T-helper 2 cell (primary cell): ENCODE data around the gene WFS1.

Experiments
- DNase-seq, 5 experiments: peaks; one replicate each; pipeline versions ENCODE4 v3.0.0 to v3.0.0-alpha.2; 2012 to 2022

The WFS1 gene

DNA sequence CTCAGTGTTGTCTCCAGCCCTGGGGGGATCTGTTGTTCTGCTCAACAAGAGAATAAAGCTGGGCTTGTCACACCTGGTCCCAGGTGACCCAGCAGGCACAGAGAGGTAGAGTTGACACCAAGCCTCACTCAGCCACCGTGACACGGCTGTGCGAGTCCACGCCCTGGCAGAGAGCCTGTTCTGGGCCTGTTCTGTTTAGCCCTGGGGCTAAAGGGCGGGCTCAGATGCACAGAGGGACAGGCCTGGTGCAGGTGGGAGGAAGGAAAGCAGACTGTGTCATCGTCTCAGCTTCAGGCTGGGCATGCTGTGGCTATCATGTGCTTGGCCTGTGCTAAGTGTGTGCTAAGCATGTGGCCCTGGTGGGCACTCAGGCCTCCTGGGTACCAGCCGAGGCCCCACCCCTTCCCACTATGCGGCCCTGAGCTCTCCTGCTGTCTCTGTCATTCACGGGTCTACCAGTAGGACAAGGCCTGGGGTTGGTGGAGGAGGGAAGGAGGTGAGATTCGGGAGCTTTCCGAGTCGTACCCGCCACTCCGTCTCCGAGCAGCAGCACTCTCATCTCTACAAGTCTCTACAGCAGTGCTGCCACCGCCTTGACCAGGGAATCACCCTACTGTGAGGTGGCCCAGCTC, 10.8 kb downstream of the WFS1 start:
- no peak for DNase-seq

DNA sequence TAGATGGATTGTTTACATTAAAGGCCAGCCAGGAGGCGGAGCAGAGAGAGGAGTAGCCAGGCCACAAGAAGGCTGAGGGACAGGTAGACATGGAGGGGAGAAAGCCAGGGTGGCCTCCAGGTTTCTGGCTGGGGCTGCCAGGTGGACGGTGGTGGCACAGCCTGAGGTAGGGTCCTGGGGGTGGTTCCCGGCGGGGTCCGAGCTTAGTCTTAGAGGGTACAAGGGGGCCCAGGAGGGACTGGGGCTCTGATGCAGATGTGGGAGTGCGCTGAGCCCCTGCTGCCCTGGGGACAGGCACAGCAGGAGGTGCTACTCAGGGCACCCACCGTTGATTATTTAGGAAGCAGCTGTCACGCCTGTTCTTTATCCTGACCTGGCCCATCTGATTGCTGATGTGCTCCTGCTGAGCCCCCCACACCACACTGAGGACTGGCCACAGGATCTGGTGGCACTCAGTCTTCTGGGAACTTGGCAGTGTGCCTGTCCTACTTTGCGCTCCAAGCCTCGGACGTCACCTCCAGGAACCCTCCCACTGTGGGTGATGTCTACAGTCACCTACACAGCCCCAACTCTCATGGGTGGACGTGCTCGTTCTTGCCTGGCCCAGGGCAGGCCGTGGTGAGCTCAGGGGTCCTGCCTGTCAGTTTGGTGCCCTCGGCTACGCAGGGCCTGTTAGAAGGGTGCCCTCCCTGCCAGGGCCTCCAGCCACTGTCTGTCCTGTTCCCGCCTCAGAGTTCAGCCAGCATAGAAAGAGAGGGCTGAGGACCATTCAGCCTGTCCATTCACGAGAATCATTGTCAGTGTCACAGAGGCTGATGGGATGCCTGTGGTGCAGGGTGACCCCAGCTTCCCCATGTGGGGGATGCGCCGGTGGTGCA, 12.0 kb downstream of the WFS1 start:
- no peak for DNase-seq

DNA sequence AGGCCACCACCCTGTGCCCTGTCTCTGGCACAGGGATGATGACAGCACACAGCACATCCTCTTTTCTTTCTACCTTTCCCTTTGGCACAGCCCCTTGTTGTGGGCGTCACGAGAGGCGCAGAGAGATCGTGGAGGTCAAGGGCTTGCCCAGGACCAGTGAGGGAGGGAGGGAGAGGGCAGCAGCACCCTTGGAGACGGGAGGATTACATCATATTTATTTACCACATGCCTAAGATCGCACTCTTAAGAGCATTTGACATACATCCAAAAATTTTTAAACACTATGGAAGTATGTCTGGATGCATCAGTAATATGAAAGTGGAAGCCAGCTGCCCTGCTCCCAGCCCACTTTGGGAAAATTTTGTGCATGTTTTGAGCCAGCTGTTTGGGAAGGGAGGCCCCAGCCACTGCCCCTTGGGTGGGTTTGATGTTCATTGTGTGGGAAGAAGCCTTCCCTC, 12.7 kb downstream of the WFS1 start:
- no peak for DNase-seq

DNA sequence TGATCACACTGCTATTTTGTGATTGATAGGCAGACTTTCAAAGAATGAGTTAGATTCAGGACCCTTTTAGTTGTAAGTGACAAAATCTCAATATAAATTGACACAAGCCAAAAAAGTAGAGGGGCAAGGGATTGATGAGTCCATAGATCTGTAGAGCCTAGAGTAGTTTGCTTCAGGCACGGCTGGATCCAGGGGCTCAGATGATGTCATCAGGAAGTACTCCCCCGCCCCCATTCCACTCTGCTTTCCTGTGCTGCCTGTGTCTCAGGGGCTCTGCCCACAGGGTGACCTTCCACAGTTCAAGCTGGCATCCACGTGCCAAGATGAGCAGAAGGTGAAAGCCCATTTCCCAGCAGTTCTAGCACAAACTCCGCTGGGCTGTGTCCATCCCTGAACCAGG, 13.6 kb downstream of the WFS1 start:
- DNase-seq = no peak

DNA sequence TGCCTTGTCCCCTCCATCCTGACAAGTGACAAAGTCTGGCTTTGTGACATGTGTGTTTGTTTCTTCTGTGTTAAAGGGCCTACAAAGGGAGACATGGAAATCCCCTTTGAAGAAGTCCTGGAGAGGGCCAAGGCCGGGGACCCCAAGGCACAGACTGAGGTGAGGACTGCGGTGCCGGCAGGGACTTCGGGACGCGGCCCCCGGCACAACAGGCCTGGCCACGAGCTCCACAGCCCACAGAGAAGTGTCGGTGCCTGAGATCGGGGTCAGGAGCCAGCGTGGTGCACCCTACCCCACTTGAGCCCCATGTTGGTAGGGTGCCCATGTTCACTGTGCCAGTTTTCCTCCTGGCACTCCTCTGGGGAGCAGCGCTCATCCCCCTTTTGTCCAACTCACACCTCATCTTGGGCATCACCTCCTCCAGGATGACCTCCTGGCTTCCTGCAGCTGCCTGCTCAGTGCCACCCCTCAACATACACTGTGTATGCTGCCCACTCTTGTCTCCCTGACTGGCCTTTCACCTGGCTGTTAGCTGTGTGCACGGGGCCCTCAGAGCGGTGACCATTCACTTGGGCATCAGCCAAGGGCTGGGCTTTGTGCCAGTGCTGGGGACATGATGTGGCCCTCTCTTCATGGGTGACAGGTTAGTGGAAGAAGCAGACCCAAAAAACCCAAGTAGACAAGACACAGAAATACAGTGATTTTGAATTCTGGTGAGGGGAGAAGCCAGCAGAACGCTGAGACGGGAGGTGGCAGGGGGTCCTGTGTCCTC, 17.6 kb downstream of the WFS1 start:
- no peak for DNase-seq

DNA sequence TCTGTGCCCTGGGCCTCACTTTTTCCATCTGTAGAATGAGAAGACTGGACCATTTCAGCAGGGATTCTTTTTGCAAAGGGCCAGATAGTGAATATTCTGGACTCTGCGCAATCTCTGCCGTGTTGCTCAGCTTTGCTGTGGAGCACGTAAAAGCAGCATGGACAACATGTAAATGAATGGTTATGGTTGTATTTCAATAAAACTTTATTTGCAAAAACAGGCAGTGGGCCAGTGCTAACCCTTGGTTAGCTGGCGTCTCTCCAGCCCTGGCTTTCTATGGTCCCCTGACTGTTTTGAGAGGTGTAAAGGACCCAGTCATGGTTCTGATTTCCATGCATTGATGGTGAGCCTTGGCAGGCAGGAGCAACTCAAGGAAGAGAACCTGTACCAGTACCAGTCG, 18.7 kb downstream of the WFS1 start:
- no peak for DNase-seq

DNA sequence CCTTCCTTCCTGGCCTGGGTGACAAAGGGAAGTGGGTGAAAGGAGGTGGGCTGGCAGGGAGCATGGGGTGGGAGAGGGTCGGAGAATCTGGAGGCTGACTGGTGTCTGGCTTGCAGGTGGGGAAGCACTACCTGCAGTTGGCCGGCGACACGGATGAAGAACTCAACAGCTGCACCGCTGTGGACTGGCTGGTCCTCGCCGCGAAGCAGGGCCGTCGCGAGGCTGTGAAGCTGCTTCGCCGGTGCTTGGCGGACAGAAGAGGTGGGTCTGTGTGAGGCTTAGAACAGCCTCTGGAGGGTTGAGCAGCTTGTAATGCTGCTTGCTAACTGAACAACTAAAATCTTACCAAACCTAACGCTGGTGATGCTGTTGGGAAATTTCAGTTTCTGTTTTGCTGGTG, 19.2 kb downstream of the WFS1 start:
- no peak for DNase-seq

DNA sequence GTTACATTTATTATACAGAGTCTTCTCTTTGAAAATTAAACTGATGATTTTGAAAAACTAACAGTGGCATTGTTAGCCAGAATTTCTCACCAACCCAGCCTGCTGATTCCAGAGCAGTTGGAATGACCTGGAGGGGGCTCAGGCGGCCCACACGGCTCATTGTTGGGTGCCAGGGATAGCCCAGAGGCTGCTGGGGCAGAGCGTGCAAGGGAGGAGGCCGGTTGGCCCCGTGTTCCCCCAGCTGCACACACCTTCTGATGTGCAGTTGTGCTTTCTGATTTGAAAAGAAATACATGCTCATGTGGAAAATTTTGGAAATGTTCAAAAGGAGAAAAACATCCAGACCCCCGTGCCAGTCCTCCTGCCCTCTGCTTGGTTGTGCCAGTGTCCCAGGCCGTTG, 20.6 kb downstream of the WFS1 start:
- no peak for DNase-seq

DNA sequence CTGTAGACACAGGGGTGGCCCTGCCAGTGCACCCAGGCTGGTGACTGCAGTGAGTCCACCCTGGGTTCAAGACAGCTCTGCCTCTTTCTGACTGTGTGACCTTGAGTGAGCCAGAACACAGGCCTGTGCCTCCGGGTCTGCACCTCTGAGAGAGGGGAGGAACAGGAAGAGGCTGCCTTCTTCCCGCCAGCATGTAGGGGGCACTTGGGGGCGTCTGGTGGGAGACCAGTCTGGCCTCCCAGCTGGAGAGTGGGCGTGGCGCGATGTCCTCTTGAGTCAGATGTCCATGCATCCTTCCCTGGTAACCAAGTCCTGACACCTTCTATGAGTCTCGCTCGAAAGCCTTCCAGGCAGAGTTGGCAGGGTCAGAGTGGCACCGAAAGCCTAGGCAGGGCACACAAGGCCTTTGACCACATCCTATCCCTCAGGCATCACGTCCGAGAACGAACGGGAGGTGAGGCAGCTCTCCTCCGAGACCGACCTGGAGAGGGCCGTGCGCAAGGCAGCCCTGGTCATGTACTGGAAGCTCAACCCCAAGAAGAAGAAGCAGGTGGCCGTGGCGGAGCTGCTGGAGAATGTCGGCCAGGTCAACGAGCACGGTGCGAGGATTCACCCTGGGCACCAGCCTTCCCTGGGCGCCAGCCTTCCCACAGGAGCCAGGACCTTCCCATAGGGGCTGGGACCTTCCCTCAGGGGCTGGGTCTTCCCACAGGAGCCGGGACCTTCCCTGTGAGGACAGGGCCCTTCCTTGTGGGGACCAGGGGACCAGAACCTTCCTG, 21.3 kb downstream of the WFS1 start:
- no peak for DNase-seq

DNA sequence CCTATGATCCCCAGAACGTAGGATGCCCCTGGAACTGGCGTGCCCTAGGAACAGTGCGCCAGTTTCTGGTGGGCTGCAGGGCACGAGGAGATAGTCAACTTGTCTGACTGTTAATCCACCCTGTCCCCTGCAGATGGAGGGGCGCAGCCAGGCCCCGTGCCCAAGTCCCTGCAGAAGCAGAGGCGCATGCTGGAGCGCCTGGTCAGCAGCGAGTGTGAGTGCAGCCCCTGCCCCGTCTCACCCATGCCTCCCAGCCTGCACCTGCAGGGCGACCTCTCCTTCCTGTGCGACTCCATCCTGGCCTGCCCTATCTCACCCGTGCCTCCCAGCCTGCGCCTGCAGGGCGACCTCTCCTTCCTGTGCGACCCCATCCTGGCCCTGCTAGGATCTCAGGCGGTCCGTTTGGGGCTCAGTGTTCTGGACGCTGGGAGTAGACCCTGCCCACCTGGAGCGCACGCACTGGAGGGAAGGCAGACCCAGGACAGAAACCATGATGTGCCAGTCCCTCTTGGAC, 22.2 kb downstream of the WFS1 start:
- DNase-seq = no peak

DNA sequence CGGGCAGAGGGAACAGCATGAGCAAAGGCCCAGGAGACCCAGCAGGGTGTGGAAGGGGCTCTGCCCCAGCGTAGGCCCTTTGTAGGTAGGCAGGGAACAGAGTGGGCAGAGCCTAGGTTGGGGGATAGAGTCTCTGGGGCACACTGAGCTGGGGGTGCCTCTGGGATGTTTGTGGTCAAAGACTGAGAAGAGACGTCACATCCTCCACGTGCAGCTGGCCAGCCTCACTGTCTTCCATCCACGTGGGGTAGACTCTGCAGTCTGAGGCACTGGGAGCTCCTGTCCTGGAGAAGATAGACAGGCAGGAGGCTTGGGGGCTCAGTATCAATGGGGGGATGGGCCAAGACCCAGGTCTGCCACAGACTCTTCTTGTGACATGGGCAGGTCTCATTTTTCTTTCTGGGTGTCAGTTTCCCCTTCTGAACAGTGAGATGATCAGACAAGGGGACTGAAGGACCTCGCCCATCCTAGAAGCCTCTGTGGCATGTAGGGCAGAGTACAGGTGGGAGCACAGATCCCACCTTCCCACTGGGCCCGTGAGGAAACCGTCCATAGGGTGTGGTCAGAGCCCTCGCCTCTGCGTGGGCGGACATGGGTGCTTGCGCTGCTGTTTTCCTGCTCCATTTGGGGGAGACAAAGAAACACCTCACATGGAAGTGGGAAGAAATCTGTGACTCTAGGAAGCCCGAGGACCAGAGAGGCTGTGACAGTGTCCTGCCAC, 22.9 kb downstream of the WFS1 start:
- no peak for DNase-seq

DNA sequence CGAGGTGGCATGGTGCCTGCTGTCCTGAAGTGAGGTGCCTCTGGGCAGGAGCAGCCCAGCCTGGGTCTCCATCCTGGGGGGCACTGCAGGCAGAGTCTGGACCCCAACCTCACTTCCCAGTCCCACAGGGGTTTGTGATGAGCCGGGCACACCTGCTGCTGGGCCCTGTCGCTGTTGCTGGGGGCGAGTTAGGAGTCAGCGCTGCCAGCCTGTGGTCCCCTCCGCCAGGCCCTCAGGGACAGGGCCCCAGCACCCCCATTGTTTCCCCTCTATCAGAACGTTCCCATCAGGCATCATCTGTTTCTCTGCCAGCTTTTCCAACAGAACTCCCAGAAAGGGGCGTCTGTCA, 23.4 kb downstream of the WFS1 start:
- DNase-seq = no peak

DNA sequence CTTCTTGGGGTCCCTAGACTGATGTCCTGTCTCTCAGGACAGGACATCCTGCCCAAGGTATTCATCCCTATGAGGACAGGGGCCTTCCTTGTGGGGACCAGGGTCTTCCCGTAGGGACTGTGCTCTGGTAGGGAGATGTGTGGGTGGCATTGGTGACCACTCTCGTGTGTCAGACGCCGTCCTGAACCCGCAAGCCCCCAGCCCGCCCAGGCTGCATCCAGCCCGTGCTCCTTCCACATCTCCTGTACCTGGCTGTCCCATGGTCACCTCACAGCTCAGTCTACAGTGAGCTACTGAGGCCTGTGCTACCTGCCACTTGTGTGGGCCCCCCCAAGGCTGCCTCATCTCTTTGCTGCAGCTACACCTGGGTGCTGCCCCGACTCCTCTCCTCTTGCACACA, 24.0 kb downstream of the WFS1 start:
- no peak for DNase-seq

DNA sequence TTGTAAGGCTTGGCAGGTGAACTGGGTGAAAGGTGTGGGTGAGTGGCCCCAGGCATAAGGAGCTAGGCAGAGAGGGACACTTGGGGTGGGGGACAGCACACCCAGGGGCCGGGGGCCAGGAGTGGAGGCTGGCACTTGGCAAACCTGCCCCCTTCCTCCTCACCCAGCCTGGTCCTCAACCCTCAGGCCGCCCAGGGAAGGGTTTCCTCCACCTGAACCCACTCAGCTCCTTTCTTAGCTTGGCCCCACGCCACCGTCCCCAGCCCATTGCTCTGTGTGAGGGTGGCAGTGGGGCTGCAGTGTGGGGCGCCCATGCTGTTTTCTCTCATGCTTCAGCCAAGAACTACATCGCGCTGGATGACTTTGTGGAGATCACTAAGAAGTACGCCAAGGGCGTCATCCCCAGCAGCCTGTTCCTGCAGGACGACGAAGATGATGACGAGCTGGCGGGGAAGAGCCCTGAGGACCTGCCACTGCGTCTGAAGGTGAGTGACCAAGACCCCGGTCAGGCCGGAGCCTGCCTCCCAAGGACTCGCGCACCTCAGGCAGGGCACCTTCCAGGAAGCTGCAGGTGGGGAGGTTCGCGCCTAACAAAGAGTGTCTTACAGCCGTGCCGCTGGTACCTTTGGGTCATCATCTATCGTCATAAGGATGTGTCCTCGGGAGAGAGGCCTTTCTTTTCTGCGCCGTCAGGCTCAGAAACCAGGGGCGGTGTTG, 25.2 kb downstream of the WFS1 start:
- no peak for DNase-seq

DNA sequence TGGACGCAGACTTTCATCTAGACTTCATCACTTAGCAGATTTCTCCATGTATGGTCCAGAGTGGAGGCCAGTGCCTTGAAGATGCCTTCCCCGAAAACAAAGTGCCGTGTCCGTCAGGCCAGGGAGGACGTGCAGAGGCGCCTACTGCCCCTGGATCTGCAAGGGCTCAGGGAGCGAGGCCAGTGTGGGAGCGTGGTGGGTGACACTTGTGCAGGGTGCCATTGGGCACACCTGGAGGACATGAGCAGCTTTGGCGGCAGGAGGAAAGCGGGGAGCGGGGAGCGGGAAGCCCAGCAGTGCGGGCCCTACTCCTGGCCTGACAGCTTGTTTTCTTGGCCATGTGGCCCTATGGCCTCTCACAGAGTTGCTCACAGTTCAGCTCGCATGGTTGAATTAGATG, 25.8 kb downstream of the WFS1 start:
- DNase-seq = no peak

DNA sequence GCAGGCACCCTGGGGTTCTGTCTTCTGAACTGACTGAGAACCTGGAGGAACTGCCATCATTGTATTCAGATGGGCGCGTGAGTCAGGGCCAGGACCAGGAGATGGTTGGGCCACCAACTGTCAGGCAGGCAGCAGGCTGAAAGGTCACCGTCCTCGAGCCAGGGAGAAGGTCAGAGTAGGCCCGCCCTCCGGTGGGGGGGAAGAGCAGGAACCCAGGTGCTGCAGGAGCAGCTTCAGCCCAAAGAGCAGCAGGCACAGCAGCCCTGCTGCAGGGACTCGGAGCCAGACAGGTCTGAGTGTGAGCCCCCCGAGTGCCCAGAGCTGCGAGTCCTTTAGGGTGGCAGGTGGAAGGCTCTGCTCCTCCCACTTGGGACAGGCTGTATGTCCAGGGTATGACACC, 26.4 kb downstream of the WFS1 start:
- no peak for DNase-seq

DNA sequence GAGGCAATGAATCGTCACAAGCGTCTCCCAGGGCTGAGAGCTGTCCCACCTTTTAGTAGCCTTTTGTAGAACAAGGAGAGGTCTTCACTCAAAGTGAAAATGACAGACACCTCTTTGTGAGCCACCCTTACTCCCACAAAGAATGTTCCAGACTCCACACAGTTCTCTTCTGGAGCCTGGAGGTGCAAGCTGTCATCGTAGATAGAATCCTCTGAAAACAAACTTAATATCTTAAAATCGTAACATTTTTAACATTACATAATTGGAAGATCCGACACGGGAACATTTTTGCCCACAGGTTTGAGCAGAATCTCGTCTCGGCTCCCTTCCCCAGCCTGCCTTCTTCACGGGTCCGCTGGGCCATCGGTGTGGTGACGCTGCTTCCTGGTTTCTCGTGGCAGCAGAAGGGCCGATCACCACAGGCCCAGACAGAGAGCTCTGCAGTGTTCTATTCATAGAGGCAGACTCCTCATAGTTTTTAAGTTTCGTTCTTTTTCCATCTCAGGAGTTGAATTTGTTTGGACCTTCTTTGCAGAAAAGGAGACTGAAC, 27.7 kb downstream of the WFS1 start:
- DNase-seq = no peak

DNA sequence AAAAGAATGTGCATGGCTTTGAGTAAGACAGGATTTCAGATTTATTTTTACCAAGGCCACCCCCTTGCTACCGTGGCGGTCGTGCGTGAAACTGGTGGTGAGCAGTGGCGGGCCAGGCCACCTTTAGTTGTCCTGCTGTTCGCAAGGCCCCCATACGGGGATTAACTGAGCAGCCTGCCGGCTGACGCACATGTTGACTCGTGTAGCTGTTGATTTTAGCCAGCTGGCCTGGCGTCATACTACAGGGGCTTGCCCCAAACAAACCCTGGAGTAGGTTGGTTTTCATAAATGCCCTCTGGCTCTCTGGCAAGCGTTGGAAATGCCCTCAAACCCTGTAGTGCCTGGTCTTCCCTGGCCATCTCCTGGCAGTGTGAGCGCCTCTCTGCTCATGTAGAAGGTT, 28.4 kb downstream of the WFS1 start:
- no peak for DNase-seq

DNA sequence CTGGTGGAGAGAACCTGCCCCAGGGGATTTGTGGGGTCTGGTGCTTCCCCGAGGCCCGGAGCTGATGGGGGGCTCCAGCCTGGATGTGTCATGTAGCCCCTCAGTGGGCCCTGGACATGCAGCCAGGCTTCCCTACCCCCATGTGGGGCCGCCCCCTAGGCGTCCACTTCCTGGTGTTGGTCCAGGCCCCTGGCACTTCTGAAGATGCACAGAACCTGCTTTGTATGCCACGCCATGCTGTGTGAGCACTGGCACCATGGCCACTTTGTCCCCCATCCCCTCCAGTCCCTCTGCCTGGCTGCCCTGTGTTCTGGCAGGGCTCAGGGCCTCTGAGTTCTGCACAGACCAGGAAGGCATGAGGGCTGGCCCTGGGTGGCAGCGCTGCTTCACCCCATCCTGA, 29.2 kb downstream of the WFS1 start:
- DNase-seq = no peak

DNA sequence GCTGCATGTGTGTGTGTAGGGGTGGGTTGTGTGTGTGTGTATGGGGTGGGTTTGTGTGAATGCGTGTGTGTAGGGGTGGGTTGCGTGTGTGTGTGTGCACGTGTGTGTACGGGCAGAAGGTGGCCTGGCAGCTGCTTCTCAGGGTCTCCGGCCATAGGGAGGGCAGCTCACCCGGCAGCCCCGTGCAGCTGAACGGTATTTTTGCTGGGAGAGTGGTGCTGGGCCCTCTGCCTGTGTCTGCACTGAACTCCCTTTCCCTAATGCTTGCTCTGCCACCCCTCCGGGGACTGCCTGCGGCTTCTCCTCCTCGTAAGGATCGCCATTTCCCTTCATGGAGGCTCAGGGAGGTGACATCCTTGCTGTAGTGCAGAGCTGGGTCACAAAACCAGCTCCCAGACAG, 30.2 kb downstream of the WFS1 start:
- DNase-seq = no peak

DNA sequence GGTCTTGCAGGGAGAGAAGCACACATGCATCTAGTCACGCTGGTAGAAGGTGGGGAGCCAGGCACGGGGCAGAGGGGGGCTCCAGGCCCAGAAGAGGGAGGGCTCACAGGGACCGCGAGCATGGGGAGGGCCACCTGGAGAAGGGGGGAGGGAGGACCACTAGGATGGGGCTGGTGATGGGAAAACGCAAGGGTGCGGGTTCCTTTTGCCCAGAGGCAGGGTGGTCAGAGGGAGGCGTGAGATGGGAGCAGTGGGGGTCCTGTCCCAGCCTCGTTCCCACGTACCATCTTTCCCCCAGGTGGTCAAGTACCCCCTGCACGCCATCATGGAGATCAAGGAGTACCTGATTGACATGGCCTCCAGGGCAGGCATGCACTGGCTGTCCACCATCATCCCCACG, 30.7 kb downstream of the WFS1 start:
- no peak for DNase-seq
